ENCODE measurements around the gene CEMIP2. TPM values are rescaled to one million over a fixed set of nuclear protein-coding genes. Genes with fewer than 3 reads are reported as not detected.

Gene CEMIP2
- total and polyA plus RNA-seq, 2 donors (not counting 3 experiments of a cell fraction or from before 2014, with no cell fraction given) = 41.6 to 44.3 TPM

- no peak overlapping the region for H3K27ac ChIP-seq (ENCODE audit: insufficient read depth, low read depth, low read length)
- no peaks in the 10 kb centered on the region for H3K27me3 ChIP-seq (ENCODE audit: control insufficient read depth in 2 of 2, insufficient read depth in 2 of 2, low read length in 2 of 2)
- H3K9ac ChIP-seq (replicated peaks; ENCODE audit: extremely low read depth, insufficient read depth, low read length) = no peak overlapping the region
- dilution Hi-C loops (cut with MboI; ENCODE audit: extremely low pct_ligation_motif_present, low sequenced_read_pairs) (no loop called here), intact Hi-C loops (cut with micrococcal nuclease) (no loop called here)
- H3K36me3 ChIP-seq (ENCODE audit: control insufficient read depth in 2 of 2, extremely low read depth in 1 of 2, insufficient read depth in 2 of 2, low read length in 2 of 2) = peaks cover 3 to 16% of the 10 kb centered on the region in 2 experiments
- H3K9me1 ChIP-seq (replicated peaks; ENCODE audit: control insufficient read depth, extremely low read depth, insufficient read depth, low read length) = no peaks in the 10 kb centered on the region
- no peak overlapping the region for H2AFZ ChIP-seq (ENCODE audit: low read depth, low read length)
- no peaks in the 10 kb centered on the region for H3K79me2 ChIP-seq (ENCODE audit: control insufficient read depth, insufficient read depth, low read length)
- H3K9me3 ChIP-seq (replicated peaks; ENCODE audit: control insufficient read depth, insufficient read depth, low read length) = no peaks in the 10 kb centered on the region
- POLR2A ChIA-PET = no interaction called here
- CTCF ChIA-PET = interaction anchor here (1.1 to 2.0 kb wide), 2 partner anchors 13 to 105 kb away, joined by 3 to 4 read pairs; no protein-coding TSS in a partner anchor
- FAIRE-seq (no peak), DNase-seq (ENCODE audit: low read depth, low spot score) (no peak)
- H3K4me1 ChIP-seq (ENCODE audit: control insufficient read depth, extremely low read depth, insufficient read depth, low read length) = no peaks in the 10 kb centered on the region
- BruUV-seq (replicated peaks) = no TSS peak
- no peak overlapping the region for H3K4me3 ChIP-seq (replicated peaks in 1 of 3; ENCODE audit: insufficient read depth in 1 of 3, low read depth in 1 of 3, low read length in 3 of 3)
- no peaks in the 10 kb centered on the region for H4K20me1 ChIP-seq (replicated peaks; ENCODE audit: control insufficient read depth, extremely low read depth, insufficient read depth, low read length)
- H3K4me2 ChIP-seq (ENCODE audit: insufficient read depth, low read length) = no peak overlapping the region
- TF ChIP-seq POLR2A (IDR thresholded peaks at IDR 0.05; ENCODE audit: low read depth, low read length) (no peak), EZH2 (IDR thresholded peaks at IDR 0.05; ENCODE audit: borderline replicate concordance, low read depth, low read length, severe bottlenecking) (no peak), CTCF (IDR thresholded peaks at IDR 0.05; ENCODE audit: extremely low read depth in 1 of 2, insufficient read depth in 1 of 2, low read depth in 1 of 2, low read length in 2 of 2) (no peak), FOS (IDR thresholded peaks at IDR 0.05; ENCODE audit: borderline replicate concordance, insufficient read depth, low read length) (no peak), MYC (IDR thresholded peaks at IDR 0.05; ENCODE audit: low read depth, low read length) (no peak)
Observed at GRCh38 chr9:71710201-71710600, 58.1 kb downstream of the CEMIP2 start.

- no peak for DNase-seq (ENCODE audit: low read depth, low spot score)
- H3K79me2 ChIP-seq (ENCODE audit: control insufficient read depth, insufficient read depth, low read length) = no peaks in the 10 kb centered on the region
- H3K4me3 ChIP-seq (replicated peaks in 1 of 3; ENCODE audit: insufficient read depth in 1 of 3, low read depth in 1 of 3, low read length in 3 of 3) = no peak overlapping the region
- H3K4me2 ChIP-seq (ENCODE audit: insufficient read depth, low read length) = no peak overlapping the region
- dilution Hi-C loops (cut with MboI; ENCODE audit: extremely low pct_ligation_motif_present, low sequenced_read_pairs) = no loop called here
- no peak for FAIRE-seq
- H3K27me3 ChIP-seq (ENCODE audit: control insufficient read depth in 2 of 2, insufficient read depth in 2 of 2, low read length in 2 of 2) = no peaks in the 10 kb centered on the region
- H2AFZ ChIP-seq (ENCODE audit: low read depth, low read length) = no peak overlapping the region
- intact Hi-C loops (cut with micrococcal nuclease) = no loop called here
- H3K9me1 ChIP-seq (replicated peaks; ENCODE audit: control insufficient read depth, extremely low read depth, insufficient read depth, low read length) = no peaks in the 10 kb centered on the region
- H3K9ac ChIP-seq (replicated peaks; ENCODE audit: extremely low read depth, insufficient read depth, low read length) = no peak overlapping the region
- H4K20me1 ChIP-seq (replicated peaks; ENCODE audit: control insufficient read depth, extremely low read depth, insufficient read depth, low read length) = no peaks in the 10 kb centered on the region
- peaks cover 3 to 16% of the 10 kb centered on the region in 2 experiments for H3K36me3 ChIP-seq (ENCODE audit: control insufficient read depth in 2 of 2, extremely low read depth in 1 of 2, insufficient read depth in 2 of 2, low read length in 2 of 2)
- ChIA-PET CTCF (interaction anchor here (1.1 to 2.0 kb wide), 2 partner anchors 14 to 104 kb away, joined by 3 to 4 read pairs; no protein-coding TSS in a partner anchor), POLR2A (no interaction called here)
- H3K4me1 ChIP-seq (ENCODE audit: control insufficient read depth, extremely low read depth, insufficient read depth, low read length) = no peaks in the 10 kb centered on the region
- H3K27ac ChIP-seq (ENCODE audit: insufficient read depth, low read depth, low read length) = no peak overlapping the region
- BruUV-seq (replicated peaks) = no TSS peak
- H3K9me3 ChIP-seq (replicated peaks; ENCODE audit: control insufficient read depth, insufficient read depth, low read length) = no peaks in the 10 kb centered on the region
- no peak for TF ChIP-seq GATA2 (IDR thresholded peaks at IDR 0.05; ENCODE audit: insufficient read depth, insufficient read length, low read depth, low read length)
- no peak for TF ChIP-seq POLR2A (IDR thresholded peaks at IDR 0.05; ENCODE audit: low read depth, low read length)
- no peak for TF ChIP-seq MAX (IDR thresholded peaks at IDR 0.05; ENCODE audit: insufficient read depth, insufficient read length)
- no peak for TF ChIP-seq JUN (IDR thresholded peaks at IDR 0.05; ENCODE audit: borderline replicate concordance, insufficient read depth, insufficient read length, low read depth)
Observed at GRCh38 chr9:71709384-71709783, 58.9 kb downstream of the CEMIP2 start.
